WTC11 (cell line): ENCODE data around the gene TOP2A. TPM values are rescaled to one million over a fixed set of nuclear protein-coding genes. Genes with fewer than 3 reads are reported as not detected.

Source experiments
- ATAC-seq: fragments of 200-7000 bp; cut with Tn5 transposase; 2 replicates; pipeline ENCODE4 v1.10.0; 2021; ENCODE audit warnings: mild to moderate bottlenecking, moderate library complexity
- CTCF ChIA-PET: fragments of 300-600 bp; sonication (Branson Sonifier 250); formaldehyde crosslinking; loops from one replicate; lab custom pipeline; 2021; ENCODE audit warnings: antibody characterized with exemption; lab: Charles Lee
- POLR2A ChIA-PET: fragments of 350-600 bp; sonication (Branson Sonifier 250); formaldehyde crosslinking; loops from one replicate; lab custom pipeline; 2021; ENCODE audit warnings: antibody characterized with exemption; lab: Charles Lee
- DNase-seq: peaks from one replicate; pipeline ENCODE4 v3.0.0; 2021; ENCODE audit warnings: low spot score
- H3K27ac Mint-ChIP-seq: 2 replicates; pipeline ENCODE4 v1.8.0; 2021; ENCODE audit warnings: mixed read lengths
- H3K27me3 Mint-ChIP-seq: 2 replicates; pipeline ENCODE4 v1.8.0; 2021; ENCODE audit warnings: low read depth, mild to moderate bottlenecking, moderate library complexity, mixed read lengths
- H3K36me3 Mint-ChIP-seq: 2 replicates; pipeline ENCODE4 v1.8.0; 2021; ENCODE audit warnings: mixed read lengths
- H3K4me1 Mint-ChIP-seq: 2 replicates; pipeline ENCODE4 v1.8.0; 2022; ENCODE audit warnings: mixed read lengths
- H3K4me3 Mint-ChIP-seq: 2 replicates; pipeline ENCODE4 v1.8.0; 2021; ENCODE audit warnings: mild to moderate bottlenecking, moderate library complexity, mixed read lengths
- H3K9me3 Mint-ChIP-seq: 2 replicates; pipeline ENCODE4 v1.8.0; 2021; ENCODE audit warnings: mixed read lengths
- ATF1 ChIP-seq: sonication (generic); formaldehyde crosslinking; IDR thresholded peaks from 2 replicates; pipeline ENCODE4 v1.8.1; 2023; ENCODE audit warnings: mild to moderate bottlenecking, moderate library complexity, missing genetic modification reagents
- CBFB ChIP-seq: sonication (generic); formaldehyde crosslinking; IDR thresholded peaks from 2 replicates; pipeline ENCODE4 v1.8.1; 2022; ENCODE audit warnings: mild to moderate bottlenecking, low read depth, missing genetic modification reagents
- CDX4 ChIP-seq: fragments of 250-450 bp; sonication (Bioruptor Pico); IDR thresholded peaks from 2 replicates; pipeline ENCODE4 v1.9.0; 2021; ENCODE audit warnings: moderate library complexity, mild to moderate bottlenecking, inconsistent platforms, borderline replicate concordance
- CREM ChIP-seq: sonication (generic); formaldehyde crosslinking; IDR thresholded peaks from 2 replicates; pipeline ENCODE4 v1.8.1; 2022; ENCODE audit warnings: mild to moderate bottlenecking, missing genetic modification reagents, moderate library complexity
- FOXP1 ChIP-seq: sonication (generic); formaldehyde crosslinking; IDR thresholded peaks from 2 replicates; pipeline ENCODE4 v1.8.0; 2022; ENCODE audit warnings: missing genetic modification reagents, mild to moderate bottlenecking, moderate library complexity, borderline replicate concordance
- IRF2 ChIP-seq: sonication (generic); formaldehyde crosslinking; IDR thresholded peaks from 2 replicates; pipeline ENCODE4 v1.8.0; 2022; ENCODE audit warnings: low read depth, missing genetic modification reagents, borderline replicate concordance
- JAZF1 ChIP-seq: fragments of 250-450 bp; sonication (Bioruptor Pico); IDR thresholded peaks from 2 replicates; pipeline ENCODE4 v1.9.0; 2021; ENCODE audit warnings: moderate library complexity, mild to moderate bottlenecking, inconsistent platforms
- SOX15 ChIP-seq: fragments of 250-450 bp; sonication (Bioruptor Pico); IDR thresholded peaks from 2 replicates; pipeline ENCODE4 v1.9.0; 2021; ENCODE audit warnings: mild to moderate bottlenecking
- TEAD1 ChIP-seq: sonication (generic); formaldehyde crosslinking; IDR thresholded peaks from 2 replicates; pipeline ENCODE4 v1.8.0; 2022; ENCODE audit warnings: mild to moderate bottlenecking, missing genetic modification reagents
- ZNF121 ChIP-seq: sonication (generic); formaldehyde crosslinking; IDR thresholded peaks from 2 replicates; pipeline ENCODE4 v1.8.0; 2023; ENCODE audit warnings: missing genetic modification reagents
- ZNF396 ChIP-seq: fragments of 250-450 bp; sonication (Bioruptor Pico); IDR thresholded peaks from 2 replicates; pipeline ENCODE4 v1.8.0; 2021; ENCODE audit warnings: mild to moderate bottlenecking, moderate library complexity, borderline replicate concordance
- ZNF423 ChIP-seq: fragments of 250-450 bp; sonication (Bioruptor Pico); IDR thresholded peaks from 2 replicates; pipeline ENCODE4 v2.1.2; 2022; ENCODE audit warnings: mild to moderate bottlenecking, moderate library complexity
- ZNF532 ChIP-seq: fragments of 250-450 bp; sonication (Bioruptor Pico); IDR thresholded peaks from 2 replicates; pipeline ENCODE4 v1.9.0; 2021; ENCODE audit warnings: mild to moderate bottlenecking, borderline replicate concordance
- total RNA-seq: library from RNA; stranded (reverse); gene quantifications from 3 replicates; pipeline ENCODE4 v1.2.3, GENCODE V29; 2021
- TF ChIP-seq, protein P1 (sequence below): sonication (generic); formaldehyde crosslinking; IDR thresholded peaks from 2 replicates; pipeline ENCODE4 v1.8.1; 2023; ENCODE audit warnings: mild to moderate bottlenecking, missing genetic modification reagents, moderate library complexity
- TF ChIP-seq, protein P2 (sequence below): sonication (generic); formaldehyde crosslinking; conservative IDR thresholded peaks from 2 replicates; pipeline ENCODE4 v1.8.1; 2022; ENCODE audit warnings: mild to moderate bottlenecking, missing genetic modification reagents
- TF ChIP-seq, protein P3 (sequence below): sonication (generic); formaldehyde crosslinking; IDR thresholded peaks from 2 replicates; pipeline ENCODE4 v1.8.0; 2022; ENCODE audit warnings: mild to moderate bottlenecking, missing genetic modification reagents
- TF ChIP-seq, protein P4 (sequence below): sonication (generic); formaldehyde crosslinking; IDR thresholded peaks from 2 replicates; pipeline ENCODE4 v1.8.1; 2023; ENCODE audit warnings: mild to moderate bottlenecking, missing genetic modification reagents
- TF ChIP-seq, protein P5 (sequence below): sonication (generic); formaldehyde crosslinking; IDR thresholded peaks from 2 replicates; pipeline ENCODE4 v1.8.1; 2022; ENCODE audit warnings: mild to moderate bottlenecking, missing genetic modification reagents, moderate library complexity, borderline replicate concordance

Gene TOP2A
- total RNA-seq, 1 experiment from 2014 or later: 307 TPM

DNA sequence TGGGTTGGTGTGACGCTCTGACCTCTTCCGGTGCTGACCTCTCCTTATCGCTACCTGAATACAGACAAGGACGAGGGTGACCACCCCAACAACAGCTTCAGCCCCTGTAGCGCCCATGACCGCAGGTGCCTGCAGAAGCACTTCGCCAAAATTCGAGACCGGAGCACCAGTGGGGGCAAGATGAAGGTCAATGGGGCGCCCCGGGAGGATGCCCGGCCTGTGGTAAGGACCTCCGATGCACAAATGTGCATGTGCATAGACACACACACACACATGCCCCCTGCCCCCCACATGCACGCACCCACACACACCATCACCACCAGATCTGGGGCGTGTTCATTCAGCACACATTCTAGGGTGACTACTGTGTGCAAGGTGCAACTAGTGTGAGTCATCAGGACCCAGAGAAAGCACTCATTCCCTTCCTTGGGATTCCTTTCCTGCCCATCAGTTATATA is 35.3 kb upstream of the TOP2A start (continued):
- no peak for TF ChIP-seq ZNF532 (CRISPR knock-in tag)

DNA sequence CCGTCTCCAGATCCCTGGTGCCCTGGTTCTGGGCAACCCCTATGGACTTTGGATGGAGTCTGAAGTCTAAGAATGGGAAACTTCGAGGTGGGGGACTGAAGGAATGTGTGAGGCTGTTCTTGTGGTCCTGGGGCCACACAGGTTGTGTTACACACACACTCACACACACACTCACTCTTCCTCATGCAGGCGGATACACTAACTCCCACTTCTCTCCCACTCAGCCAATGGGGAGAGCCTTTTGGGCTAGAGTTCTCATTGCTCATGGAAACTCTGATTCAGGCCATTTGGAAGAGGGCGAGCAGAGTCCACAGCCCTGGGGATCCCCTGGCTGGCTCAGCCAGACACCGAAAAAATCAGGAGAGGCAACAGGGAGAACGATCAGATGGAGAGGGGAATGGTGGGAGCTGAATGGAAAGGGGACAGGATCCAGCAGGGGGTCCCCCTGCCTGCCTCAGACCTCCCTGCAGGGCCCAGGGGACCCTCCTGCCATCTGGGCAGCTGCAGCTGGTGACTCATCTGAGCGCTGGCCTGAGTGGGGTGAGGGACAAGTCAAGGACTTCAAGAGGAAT is 34.6 kb upstream of the TOP2A start:
- Mint-ChIP-seq H3K27ac (peak overlapping the region; percentile 45; the same call in 1 of the 2 replicates), H3K27me3 (no peaks in the 10 kb centered on the region), H3K36me3 (peaks cover 41% of the 10 kb centered on the region), H3K4me3 (no peak overlapping the region), H3K4me1 (peaks cover 33% of the 10 kb centered on the region), H3K9me3 (no peaks in the 10 kb centered on the region)
- DNase-seq (no peak), ATAC-seq (no peak)
- ChIA-PET POLR2A (no interaction called here), CTCF (interaction anchor here (1.0 to 17.3 kb wide), 6 partner anchors 9 to 90 kb away, joined by 3 to 293 read pairs (median 4); partner anchors contain the start of gene IGFBP4)
- TF ChIP-seq FOXP1 (CRISPR knock-in tag) (no peak), IRF2 (CRISPR knock-in tag) (no peak), CBFB (CRISPR knock-in tag) (no peak), ZNF423 (CRISPR knock-in tag) (no peak), CREM (CRISPR knock-in tag) (no peak), SOX15 (CRISPR knock-in tag) (no peak), CDX4 (CRISPR knock-in tag) (no peak), ATF1 (CRISPR knock-in tag) (no peak), JAZF1 (CRISPR knock-in tag) (no peak), ZNF396 (CRISPR knock-in tag) (no peak), TEAD1 (CRISPR knock-in tag) (no peak), ZNF121 (CRISPR knock-in tag) (no peak)
- TF ChIP-seq, protein P1, sequence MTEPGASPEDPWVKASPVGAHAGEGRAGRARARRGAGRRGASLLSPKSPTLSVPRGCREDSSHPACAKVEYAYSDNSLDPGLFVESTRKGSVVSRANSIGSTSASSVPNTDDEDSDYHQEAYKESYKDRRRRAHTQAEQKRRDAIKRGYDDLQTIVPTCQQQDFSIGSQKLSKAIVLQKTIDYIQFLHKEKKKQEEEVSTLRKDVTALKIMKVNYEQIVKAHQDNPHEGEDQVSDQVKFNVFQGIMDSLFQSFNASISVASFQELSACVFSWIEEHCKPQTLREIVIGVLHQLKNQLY (CRISPR knock-in tag): no peak
- TF ChIP-seq, protein P2, sequence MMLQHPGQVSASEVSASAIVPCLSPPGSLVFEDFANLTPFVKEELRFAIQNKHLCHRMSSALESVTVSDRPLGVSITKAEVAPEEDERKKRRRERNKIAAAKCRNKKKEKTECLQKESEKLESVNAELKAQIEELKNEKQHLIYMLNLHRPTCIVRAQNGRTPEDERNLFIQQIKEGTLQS (CRISPR knock-in tag): no peak
- TF ChIP-seq, protein P3, sequence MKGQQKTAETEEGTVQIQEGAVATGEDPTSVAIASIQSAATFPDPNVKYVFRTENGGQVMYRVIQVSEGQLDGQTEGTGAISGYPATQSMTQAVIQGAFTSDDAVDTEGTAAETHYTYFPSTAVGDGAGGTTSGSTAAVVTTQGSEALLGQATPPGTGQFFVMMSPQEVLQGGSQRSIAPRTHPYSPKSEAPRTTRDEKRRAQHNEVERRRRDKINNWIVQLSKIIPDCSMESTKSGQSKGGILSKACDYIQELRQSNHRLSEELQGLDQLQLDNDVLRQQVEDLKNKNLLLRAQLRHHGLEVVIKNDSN (CRISPR knock-in tag): no peak
- TF ChIP-seq, protein P4, sequence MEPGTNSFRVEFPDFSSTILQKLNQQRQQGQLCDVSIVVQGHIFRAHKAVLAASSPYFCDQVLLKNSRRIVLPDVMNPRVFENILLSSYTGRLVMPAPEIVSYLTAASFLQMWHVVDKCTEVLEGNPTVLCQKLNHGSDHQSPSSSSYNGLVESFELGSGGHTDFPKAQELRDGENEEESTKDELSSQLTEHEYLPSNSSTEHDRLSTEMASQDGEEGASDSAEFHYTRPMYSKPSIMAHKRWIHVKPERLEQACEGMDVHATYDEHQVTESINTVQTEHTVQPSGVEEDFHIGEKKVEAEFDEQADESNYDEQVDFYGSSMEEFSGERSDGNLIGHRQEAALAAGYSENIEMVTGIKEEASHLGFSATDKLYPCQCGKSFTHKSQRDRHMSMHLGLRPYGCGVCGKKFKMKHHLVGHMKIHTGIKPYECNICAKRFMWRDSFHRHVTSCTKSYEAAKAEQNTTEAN (CRISPR knock-in tag): no peak
- TF ChIP-seq, protein P5, sequence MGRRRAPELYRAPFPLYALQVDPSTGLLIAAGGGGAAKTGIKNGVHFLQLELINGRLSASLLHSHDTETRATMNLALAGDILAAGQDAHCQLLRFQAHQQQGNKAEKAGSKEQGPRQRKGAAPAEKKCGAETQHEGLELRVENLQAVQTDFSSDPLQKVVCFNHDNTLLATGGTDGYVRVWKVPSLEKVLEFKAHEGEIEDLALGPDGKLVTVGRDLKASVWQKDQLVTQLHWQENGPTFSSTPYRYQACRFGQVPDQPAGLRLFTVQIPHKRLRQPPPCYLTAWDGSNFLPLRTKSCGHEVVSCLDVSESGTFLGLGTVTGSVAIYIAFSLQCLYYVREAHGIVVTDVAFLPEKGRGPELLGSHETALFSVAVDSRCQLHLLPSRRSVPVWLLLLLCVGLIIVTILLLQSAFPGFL (CRISPR knock-in tag): no peak
